ENCODE data around the gene GYPA. TPM values are rescaled to one million over a fixed set of nuclear protein-coding genes. Genes with fewer than 3 reads are reported as not detected.
"Not testable (repeated sequence)": the region's sequence is repeated elsewhere in the genome, so short reads cannot be mapped to it uniquely, and the experiment has no call there.

GYPA gene
- total and polyA plus RNA-seq, 3 donors from 2014 or later = not detected

DNA sequence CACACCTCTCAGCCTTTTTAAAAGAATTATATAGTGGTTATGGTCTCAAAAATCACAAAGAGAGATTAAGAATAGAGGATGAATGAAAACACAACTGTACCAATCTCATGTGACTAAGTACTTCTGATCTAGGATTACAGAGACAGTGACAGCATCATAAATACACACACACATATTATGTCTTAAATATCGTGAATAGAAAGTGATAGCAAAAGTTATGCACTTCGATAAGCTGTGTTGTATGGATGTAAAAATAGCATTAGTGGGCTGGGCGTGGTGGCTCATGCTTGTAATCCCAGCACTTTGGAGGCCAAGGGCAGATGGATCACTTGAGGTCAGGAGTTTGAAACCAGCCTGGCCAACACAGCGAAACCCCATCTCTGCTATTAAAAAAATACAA, 25.0 kb downstream of the GYPA start:
- no peak overlapping the region for H3K27ac ChIP-seq
- intact Hi-C loops (cut with DNase I; ENCODE audit: low total_unique reads) = no loop called here
- DNase-seq = no peak
- H3K4me3 ChIP-seq = no peak overlapping the region
- no peaks in the 10 kb centered on the region for H3K36me3 ChIP-seq (ENCODE audit: low read depth, missing control alignments)
- no peaks in the 10 kb centered on the region for H3K27me3 ChIP-seq
- WGBS, 2 donors = 87 to 91% methylated on average over 4 of the region's 4 CpGs
- TF ChIP-seq POLR2A (IDR thresholded peaks at IDR 0.05) = no peak
- TF ChIP-seq, protein P1, sequence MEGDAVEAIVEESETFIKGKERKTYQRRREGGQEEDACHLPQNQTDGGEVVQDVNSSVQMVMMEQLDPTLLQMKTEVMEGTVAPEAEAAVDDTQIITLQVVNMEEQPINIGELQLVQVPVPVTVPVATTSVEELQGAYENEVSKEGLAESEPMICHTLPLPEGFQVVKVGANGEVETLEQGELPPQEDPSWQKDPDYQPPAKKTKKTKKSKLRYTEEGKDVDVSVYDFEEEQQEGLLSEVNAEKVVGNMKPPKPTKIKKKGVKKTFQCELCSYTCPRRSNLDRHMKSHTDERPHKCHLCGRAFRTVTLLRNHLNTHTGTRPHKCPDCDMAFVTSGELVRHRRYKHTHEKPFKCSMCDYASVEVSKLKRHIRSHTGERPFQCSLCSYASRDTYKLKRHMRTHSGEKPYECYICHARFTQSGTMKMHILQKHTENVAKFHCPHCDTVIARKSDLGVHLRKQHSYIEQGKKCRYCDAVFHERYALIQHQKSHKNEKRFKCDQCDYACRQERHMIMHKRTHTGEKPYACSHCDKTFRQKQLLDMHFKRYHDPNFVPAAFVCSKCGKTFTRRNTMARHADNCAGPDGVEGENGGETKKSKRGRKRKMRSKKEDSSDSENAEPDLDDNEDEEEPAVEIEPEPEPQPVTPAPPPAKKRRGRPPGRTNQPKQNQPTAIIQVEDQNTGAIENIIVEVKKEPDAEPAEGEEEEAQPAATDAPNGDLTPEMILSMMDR (IDR thresholded peaks at IDR 0.05) = no peak
- H3K9me3 ChIP-seq = no peaks in the 10 kb centered on the region
- no peaks in the 10 kb centered on the region for H3K4me1 ChIP-seq

DNA sequence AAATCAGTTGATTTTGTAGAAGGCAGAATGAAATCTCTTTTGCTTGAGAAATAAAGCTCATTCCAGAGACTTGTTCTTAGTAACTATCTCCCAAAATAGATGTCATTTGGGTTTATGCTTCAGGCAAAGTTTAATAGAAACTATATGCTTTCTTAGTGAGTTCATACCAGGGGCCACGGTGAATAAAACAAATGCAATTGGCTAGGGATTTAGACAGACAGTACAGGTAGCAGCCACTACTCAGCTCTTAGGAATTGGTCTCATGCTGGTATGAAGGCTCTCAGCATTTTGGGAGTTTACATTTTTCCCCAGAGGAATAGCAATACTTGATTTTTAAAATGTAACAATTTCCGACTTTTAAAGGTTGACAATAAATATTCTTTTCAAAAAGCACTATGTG, 27.0 kb downstream of the GYPA start:
- Histone ChIP-seq H3K9me3 (no peaks in the 10 kb centered on the region), H3K27me3 (no peaks in the 10 kb centered on the region), H3K27ac (no peak overlapping the region), H3K4me3 (no peak overlapping the region), H3K4me1 (no peaks in the 10 kb centered on the region), H3K36me3 (ENCODE audit: low read depth, missing control alignments) (no peaks in the 10 kb centered on the region)
- intact Hi-C loops (cut with DNase I; ENCODE audit: low total_unique reads) = no loop called here
- TF ChIP-seq, protein P1 (IDR thresholded peaks at IDR 0.05) = no peak
- no peak for TF ChIP-seq POLR2A (IDR thresholded peaks at IDR 0.05)
- no peak for DNase-seq
- WGBS, 2 donors = 79 to 87% methylated on average over 2 of the region's 2 CpGs

DNA sequence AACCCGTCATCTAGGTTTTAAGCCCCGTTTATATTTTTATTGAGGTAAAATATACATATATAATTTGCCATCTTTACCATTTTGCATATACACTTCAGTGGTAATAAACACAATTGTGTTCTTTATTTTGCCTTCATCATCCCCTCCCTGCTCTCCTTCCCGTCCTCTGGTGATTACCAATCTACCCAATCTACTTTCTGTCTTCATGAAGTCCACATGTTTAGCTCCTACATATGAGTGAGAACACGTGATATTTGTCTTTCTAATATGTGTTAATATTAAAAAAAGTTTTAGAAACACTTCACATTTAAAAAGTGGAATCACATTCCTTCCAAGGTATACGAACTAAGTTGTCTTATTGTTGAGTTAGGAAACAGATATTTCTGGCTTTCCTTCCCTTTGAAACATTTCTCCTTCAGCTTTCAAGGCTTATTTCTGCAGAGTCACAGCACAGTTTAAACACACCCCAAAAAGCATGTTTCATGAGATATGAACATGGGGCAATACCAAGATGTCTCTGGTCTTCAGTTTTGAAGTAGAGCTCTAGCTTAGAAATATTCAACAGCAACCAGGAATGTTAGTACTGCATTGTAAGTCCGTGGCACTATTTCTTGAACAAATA, 35.9 kb downstream of the GYPA start:
- H3K4me1 ChIP-seq = no peaks in the 10 kb centered on the region
- DNase-seq = no peak
- no peaks in the 10 kb centered on the region for H3K27me3 ChIP-seq
- TF ChIP-seq, protein P1 (IDR thresholded peaks at IDR 0.05) = no peak
- TF ChIP-seq POLR2A (IDR thresholded peaks at IDR 0.05) = no peak
- no peaks in the 10 kb centered on the region for H3K36me3 ChIP-seq (ENCODE audit: low read depth, missing control alignments)
- intact Hi-C loops (cut with DNase I; ENCODE audit: low total_unique reads) = no loop called here
- H3K9me3 ChIP-seq = no peaks in the 10 kb centered on the region
- 90 to 92% methylated on average over 6 of the region's 6 CpGs for WGBS, 2 donors
- no peak overlapping the region for H3K27ac ChIP-seq
- no peak overlapping the region for H3K4me3 ChIP-seq

DNA sequence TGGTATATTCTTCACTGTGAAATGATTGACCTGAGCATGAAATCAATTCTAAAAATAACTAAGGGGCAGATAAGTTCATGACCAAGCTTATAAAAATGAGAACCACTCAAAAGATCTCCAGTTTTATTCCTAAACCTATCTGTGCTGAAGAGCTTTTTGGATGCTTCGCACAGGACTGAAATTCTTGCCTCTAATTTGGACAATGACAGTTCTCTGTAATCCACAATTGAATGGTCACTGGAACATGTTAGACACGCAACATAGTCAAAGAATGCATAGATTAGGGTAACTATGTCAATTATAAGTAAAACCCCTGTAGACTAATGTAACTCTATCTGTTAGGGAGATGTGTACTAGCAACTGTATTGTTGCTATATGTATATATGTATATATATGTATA, 42.7 kb downstream of the GYPA start:
- H3K36me3 ChIP-seq (ENCODE audit: low read depth, missing control alignments); DNase-seq; H3K27me3 ChIP-seq; H3K27ac ChIP-seq; H3K4me1 ChIP-seq; H3K9me3 ChIP-seq; intact Hi-C loops (cut with DNase I; ENCODE audit: low total_unique reads); H3K4me3 ChIP-seq: not testable (repeated sequence)
- 88 to 98% methylated on average over 2 of the region's 2 CpGs for WGBS, 2 donors

DNA sequence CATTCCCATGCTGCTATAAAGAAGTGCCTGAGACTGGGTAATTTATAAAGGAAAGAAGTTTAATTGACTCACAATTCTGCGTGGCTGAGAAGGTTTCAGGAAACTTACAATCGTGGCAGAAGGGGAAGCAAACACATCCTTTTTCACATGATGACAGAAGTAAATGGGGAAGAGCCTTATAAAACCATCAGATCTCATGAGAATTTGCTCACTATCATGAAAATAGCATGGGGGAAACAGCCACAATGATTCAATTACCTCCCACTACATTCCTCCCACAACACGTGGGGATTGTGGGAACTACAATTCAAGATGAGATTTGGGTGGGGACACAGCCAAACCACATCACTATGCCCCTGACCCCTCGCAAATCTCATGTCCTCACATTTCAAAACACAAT, 46.5 kb downstream of the GYPA start:
- intact Hi-C loops (cut with DNase I; ENCODE audit: low total_unique reads); H3K9me3 ChIP-seq; H3K27ac ChIP-seq; H3K27me3 ChIP-seq; H3K36me3 ChIP-seq (ENCODE audit: low read depth, missing control alignments); H3K4me1 ChIP-seq; H3K4me3 ChIP-seq; DNase-seq: not testable (repeated sequence)
- 68 to 81% methylated on average over 4 of the region's 4 CpGs for WGBS, 2 donors

DNA sequence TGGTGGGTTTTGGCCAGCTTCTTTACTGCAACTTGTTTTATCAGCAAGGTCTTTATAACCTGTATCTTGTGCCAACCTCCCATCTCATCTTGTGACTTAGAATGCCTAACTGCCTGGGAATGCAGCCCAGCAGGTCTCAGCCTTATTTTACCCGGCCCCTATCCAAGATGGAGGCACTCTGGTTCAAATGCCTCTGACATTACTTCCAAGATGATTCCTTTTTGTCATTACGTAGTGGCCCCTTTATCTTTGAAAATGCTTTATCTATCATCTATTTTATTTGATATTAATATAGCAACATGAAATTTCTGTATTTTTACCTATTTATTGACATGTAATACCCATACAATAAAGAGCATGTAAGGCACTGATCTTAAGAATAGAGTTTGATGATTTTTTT, 49.3 kb downstream of the GYPA start:
- H3K4me1 ChIP-seq; H3K36me3 ChIP-seq (ENCODE audit: low read depth, missing control alignments); H3K27me3 ChIP-seq; DNase-seq; H3K9me3 ChIP-seq; intact Hi-C loops (cut with DNase I; ENCODE audit: low total_unique reads); H3K4me3 ChIP-seq; H3K27ac ChIP-seq: not testable (repeated sequence)
- whole genome bisulfite sequencing, 2 donors = 92 to 97% methylated on average over 2 of the region's 2 CpGs
